Renal pelvis (tissue), 4 donors: ENCODE data around the gene GOSR2. TPM values are rescaled to one million over a fixed set of nuclear protein-coding genes. Genes with fewer than 3 reads are reported as not detected.
A peak's percentile ranks its signal among the peaks of the same experiment; 100 is the strongest.
"Not testable (repeated sequence)": the region's sequence is repeated elsewhere in the genome, so short reads cannot be mapped to it uniquely, and the experiment has no call there.

ENCODE experiments used
- DNase-seq: peaks from one replicate; pipeline ENCODE4 v3.0.0-alpha.2; 2013
- polyA plus RNA-seq, 3 donors: library from polyadenylated mRNA; unstranded; fragments of 120-200 nt; gene quantifications; one replicate each; pipeline ENCODE4 v1.2.1, GENCODE V29; 2013; ENCODE audit not compliant: insufficient read length in 3 of 3

GOSR2 gene
- polyA plus RNA-seq, 3 donors: 56.4 to 66.3 (median 56.6) TPM

- no peak for DNase-seq
Observed at GRCh38 chr17:46889519-46889918, 33.4 kb upstream of the GOSR2 start.

GRCh38 chr17:46889992-46890564, 32.9 kb upstream of the GOSR2 start:
- DNase-seq: no peak

GRCh38 chr17:46890638-46891037, 32.3 kb upstream of the GOSR2 start:
- DNase-seq: no peak

- no peak for DNase-seq
Observed at GRCh38 chr17:46892192-46892703, 30.7 kb upstream of the GOSR2 start.

GRCh38 chr17:46894024-46894423, 28.9 kb upstream of the GOSR2 start:
- no peak for DNase-seq

- peak; percentile 40 for DNase-seq
Observed at GRCh38 chr17:46894476-46895151, 28.3 kb upstream of the GOSR2 start.

- DNase-seq: no peak
Observed at GRCh38 chr17:46895171-46895570, 27.8 kb upstream of the GOSR2 start.

GRCh38 chr17:46896991-46897390, 26.0 kb upstream of the GOSR2 start:
- DNase-seq: no peak

GRCh38 chr17:46898364-46898763, 24.6 kb upstream of the GOSR2 start:
- no peak for DNase-seq

GRCh38 chr17:46898860-46899259, 24.1 kb upstream of the GOSR2 start:
- no peak for DNase-seq

- no peak for DNase-seq
Observed at GRCh38 chr17:46901291-46901690, 21.7 kb upstream of the GOSR2 start.

- no peak for DNase-seq
Observed at GRCh38 chr17:46903762-46904672, 18.9 kb upstream of the GOSR2 start.

GRCh38 chr17:46908068-46908737, 14.8 kb upstream of the GOSR2 start:
- DNase-seq: no peak

- DNase-seq: no peak
Observed at GRCh38 chr17:46910179-46910927, 12.6 kb upstream of the GOSR2 start.

GRCh38 chr17:46911311-46911710, 11.6 kb upstream of the GOSR2 start:
- no peak for DNase-seq

- DNase-seq: no peak
Observed at GRCh38 chr17:46915596-46915995, 7.4 kb upstream of the GOSR2 start.

- no peak for DNase-seq
Observed at GRCh38 chr17:46916211-46916610, 6.7 kb upstream of the GOSR2 start.

GRCh38 chr17:46916623-46917022, 6.3 kb upstream of the GOSR2 start:
- DNase-seq: no peak

GRCh38 chr17:46917041-46917440, 5.9 kb upstream of the GOSR2 start:
- no peak for DNase-seq

- no peak for DNase-seq
Observed at GRCh38 chr17:46917516-46917915, 5.4 kb upstream of the GOSR2 start.

GRCh38 chr17:46921962-46922361, 998 bp upstream of the GOSR2 start:
- DNase-seq: not testable (repeated sequence)

- DNase-seq: no peak
Observed at GRCh38 chr17:46922487-46922803, 515 bp upstream of the GOSR2 start.
